Fibroblast of mammary gland (primary cell): Measurements from ENCODE around the gene ZDHHC7.
A peak's percentile ranks its signal among the peaks of the same experiment; 100 is the strongest.

ENCODE experiments used
- DNase-seq: peaks from one replicate; pipeline ENCODE4 v3.0.0-alpha.2; 2010; ENCODE audit warnings: low read depth
- H3K4me3 ChIP-seq: 2 replicates; pipeline ENCODE4 v1.5.1; 2011; ENCODE audit warnings: low read depth, mild to moderate bottlenecking, low read length, moderate library complexity; ENCODE audit not compliant: control insufficient read depth
- TF ChIP-seq, protein P1 (sequence below): conservative IDR thresholded peaks from 2 replicates; pipeline ENCODE4 v1.5.1; 2011; ENCODE audit warnings: low read depth, low read length, inconsistent platforms; ENCODE audit not compliant: control insufficient read depth, insufficient read depth

The ZDHHC7 gene

GRCh38 chr16:84985079-84986065 is 26.0 kb downstream of the ZDHHC7 start:
- H3K4me3 ChIP-seq, result no peak overlapping the region
- TF ChIP-seq, protein P1, sequence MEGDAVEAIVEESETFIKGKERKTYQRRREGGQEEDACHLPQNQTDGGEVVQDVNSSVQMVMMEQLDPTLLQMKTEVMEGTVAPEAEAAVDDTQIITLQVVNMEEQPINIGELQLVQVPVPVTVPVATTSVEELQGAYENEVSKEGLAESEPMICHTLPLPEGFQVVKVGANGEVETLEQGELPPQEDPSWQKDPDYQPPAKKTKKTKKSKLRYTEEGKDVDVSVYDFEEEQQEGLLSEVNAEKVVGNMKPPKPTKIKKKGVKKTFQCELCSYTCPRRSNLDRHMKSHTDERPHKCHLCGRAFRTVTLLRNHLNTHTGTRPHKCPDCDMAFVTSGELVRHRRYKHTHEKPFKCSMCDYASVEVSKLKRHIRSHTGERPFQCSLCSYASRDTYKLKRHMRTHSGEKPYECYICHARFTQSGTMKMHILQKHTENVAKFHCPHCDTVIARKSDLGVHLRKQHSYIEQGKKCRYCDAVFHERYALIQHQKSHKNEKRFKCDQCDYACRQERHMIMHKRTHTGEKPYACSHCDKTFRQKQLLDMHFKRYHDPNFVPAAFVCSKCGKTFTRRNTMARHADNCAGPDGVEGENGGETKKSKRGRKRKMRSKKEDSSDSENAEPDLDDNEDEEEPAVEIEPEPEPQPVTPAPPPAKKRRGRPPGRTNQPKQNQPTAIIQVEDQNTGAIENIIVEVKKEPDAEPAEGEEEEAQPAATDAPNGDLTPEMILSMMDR, result no peak
- DNase-seq, result peak; percentile 94

DNA sequence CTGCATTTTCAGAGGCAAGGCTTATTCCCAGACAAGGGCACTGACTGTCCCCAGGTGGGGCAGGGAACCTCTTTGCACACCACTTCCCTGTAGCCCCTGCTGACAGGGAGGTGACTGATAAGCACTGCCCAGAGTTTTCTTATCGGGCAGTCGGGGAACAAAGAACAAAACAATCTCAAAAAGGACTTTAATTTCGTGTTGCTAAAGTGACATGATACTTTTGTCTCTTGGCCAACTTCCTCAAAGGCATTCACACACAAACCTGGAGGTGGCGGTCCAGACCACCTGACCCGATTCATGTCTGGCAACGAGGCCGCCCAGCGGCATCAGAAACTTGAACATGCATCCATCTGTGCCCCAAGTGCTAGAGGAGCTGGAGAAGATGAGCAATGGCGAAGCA is 28.9 kb downstream of the ZDHHC7 start:
- DNase-seq, result no peak
- H3K4me3 ChIP-seq, result no peak overlapping the region
- TF ChIP-seq, protein P1, result no peak

DNA sequence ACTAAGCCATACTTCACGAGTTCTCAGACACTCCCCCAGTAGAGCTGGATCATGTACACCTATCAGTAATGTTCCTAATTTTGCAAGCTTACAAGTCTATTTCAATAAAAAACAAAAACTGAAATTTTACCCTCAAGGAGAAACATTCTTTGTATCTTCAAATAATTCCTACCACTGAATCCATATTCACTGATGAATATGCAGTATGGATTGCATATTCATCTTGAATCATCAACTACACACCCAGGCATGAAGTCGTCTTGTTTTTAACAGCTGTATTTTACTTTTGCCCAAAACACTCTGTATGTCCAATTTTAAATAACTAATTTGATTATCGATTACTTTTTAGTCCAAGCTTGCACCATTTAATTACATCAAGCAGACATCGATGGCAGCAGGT is 31.8 kb downstream of the ZDHHC7 start:
- DNase-seq, result peak; percentile 48
- TF ChIP-seq, protein P1, result no peak
- no peak overlapping the region for H3K4me3 ChIP-seq

DNA sequence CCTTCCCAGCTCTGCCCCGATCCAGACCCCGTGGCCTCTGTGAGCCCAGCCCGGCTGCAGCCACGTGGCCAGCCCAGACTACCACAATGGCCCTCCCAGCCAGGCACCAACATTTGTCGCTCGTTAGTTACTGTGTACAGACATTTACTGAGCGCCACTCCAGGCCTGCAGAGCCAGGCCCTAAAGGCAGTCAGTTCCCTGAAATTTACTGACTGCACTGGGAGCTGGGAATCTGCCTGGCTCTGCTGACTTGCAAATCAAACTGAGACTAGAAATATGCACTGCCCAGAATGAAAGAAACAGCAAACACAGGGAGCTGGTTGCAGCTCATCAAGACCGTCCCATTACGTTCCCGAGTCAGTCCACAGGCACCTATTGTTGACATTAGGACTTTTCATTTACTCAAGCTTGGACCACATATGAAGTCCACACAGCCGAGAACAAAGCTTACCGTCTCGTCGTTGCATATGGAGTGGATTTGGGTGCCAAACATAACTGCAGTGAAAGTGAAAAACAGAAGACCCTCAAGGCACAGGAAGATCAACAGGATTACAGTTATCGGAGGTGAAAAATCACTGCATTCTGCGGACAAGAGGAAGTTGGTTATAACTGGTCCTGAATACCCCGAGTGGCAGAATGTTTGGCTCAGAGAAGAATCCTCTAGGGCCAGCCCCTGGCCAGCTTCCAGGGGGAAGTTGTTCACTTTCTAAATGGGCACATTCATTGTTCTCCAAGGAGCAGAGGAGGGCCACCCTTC is 34.5 kb downstream of the ZDHHC7 start:
- no peak for DNase-seq
- no peak overlapping the region for H3K4me3 ChIP-seq
- TF ChIP-seq, protein P1, result no peak

GRCh38 chr16:84975522-84975921 is 35.8 kb downstream of the ZDHHC7 start:
- no peak overlapping the region for H3K4me3 ChIP-seq
- DNase-seq, result no peak
- TF ChIP-seq, protein P1, result no peak

DNA sequence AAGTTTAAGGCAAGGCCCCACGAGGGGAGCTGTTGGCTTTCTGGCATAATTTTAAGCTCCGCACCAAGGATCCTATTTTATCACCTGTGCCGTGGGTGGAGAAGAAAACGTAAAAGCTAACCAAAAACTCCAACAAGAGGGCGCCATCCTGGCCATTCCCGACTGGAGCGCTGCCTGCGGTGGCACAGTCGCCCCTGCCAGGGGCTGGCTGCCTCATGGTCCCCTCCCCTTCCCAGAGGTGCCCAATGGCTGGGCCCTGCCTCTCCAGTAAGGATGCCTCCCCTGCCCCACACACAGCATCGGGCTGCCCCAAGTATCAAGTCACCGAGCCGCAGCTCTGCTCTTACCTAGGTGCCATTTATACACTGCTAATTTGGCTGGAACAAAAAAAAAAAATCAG is 36.3 kb downstream of the ZDHHC7 start:
- no peak for DNase-seq
- TF ChIP-seq, protein P1, result no peak
- no peak overlapping the region for H3K4me3 ChIP-seq
